GM19099 (cell line): ENCODE measurements around the gene PDE4B.
A peak's percentile ranks its signal among the peaks of the same experiment; 100 is the strongest.

Source experiments
- POLR2A ChIP-seq: IDR thresholded peaks from 3 replicates; pipeline ENCODE4 v1.6.1; 2011; ENCODE audit warnings: low read depth; ENCODE audit not compliant: insufficient read length; ENCODE audit errors: extremely low read depth

Gene PDE4B

DNA sequence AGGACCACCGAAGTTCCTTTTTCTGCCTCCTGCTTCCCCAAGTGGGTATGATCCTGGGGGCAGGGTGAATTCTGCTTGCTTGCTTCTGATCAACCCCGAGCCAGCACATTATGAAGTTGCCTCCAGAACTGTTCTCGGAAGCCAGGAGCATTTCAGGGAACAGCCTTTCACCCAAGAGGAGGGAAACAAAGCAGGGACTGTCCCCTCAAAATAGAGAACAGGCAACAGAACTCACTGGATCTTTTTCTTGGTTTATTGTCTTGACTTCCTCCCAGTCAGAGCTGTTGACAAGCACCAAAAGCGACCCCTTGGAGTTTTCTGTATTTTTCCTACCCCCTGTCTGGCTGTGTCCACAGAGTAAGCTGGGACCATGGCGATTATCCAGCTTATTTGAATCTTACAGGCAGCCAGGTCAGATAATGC, 482.9 kb downstream of the PDE4B start:
- TF ChIP-seq POLR2A: no peak

GRCh38 chr1:66276218-66276617, 483.5 kb downstream of the PDE4B start:
- no peak for TF ChIP-seq POLR2A

DNA sequence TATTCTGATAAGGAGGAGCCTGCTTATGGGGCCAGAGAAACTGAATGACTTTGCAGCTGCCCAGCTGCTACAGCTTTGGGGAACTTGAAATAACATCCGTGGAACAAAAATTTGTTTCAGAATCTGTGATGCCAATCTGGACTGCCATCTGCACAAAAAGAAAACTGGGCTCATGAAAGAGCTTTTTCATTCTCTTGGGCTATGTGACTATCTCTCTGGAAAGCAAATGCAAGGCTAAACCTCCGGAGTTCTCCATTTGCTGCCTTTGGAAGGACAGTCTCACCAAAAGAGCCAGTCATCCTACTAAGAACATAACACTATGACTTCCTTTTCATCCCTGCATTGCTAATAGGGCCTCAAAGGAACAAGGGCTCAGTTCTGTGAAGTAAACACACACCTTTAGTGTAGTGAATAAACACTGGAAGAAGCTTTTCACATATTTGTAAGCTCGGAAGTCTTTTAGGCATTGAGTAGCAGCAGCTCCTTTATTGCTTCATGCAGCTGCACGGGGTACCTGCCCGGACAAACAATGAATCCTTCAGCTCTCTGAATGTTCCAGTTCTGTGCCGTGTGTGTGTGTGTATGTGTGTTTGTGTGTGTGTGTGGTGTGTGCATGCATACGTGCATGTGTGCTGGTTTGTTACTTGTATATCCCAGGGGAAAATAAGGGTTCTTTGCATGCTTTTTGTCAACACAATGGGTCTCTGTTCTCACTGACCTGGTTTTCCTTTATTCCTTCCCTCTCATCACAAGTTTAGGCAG, 485.7 kb downstream of the PDE4B start:
- TF ChIP-seq POLR2A: no peak

DNA sequence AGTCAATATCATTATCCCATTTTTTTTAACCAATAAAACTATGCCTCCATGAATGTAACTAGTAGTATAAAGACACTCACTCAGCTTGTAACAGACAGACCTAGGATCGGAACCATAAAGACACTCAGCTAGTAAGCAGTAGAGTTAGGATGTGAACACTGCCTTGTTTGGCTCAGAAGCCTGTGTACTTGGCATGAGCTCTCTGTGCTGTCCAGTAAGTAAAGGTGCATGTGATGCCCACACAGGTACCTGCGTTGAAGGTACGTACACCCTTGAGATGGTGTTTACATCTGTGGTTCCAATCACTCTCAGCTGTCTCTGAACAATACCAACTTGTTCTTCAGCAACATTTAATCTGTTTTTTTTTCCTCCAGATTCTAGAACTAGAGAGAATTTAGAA, 489.1 kb downstream of the PDE4B start:
- peak; percentile 13 for TF ChIP-seq POLR2A

- TF ChIP-seq POLR2A: peak; percentile 48
These were observed 489.7 kb downstream of the PDE4B start for GRCh38 chr1:66282343-66282852.

DNA sequence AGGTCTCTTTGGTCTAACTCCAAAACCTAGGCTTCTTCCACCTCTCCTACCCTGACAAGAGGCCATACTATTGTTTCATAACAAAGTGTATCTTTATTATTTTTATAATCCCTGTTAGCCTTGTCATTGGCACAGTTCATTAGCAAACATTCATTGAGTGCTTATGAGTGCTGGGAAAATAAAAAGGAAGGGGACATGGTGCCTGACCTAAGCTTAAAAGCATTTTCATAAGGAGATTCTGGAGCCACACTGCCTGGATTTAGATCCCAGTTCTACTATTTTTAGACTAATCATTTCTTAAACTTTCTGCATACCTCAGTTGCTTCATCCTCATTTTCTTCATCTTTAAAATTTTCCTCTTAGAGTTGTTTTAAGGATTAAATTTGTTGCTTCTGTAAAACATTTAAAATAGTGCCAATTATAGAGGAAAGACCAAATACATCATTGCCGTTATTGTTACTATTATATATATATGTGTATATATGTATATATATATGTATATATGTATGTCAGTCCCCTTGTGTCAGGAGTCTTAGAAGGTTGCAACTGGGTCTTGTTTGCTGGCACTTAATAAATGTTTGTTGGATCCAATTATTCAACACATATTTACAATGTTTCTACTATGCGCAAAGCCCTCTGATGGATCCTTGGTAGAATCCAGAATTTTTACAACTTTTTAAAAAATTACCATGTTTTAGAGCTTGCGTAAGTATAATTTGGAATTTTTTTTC, 490.4 kb downstream of the PDE4B start:
- TF ChIP-seq POLR2A: no peak

- no peak for TF ChIP-seq POLR2A
These were observed 490.9 kb downstream of the PDE4B start for GRCh38 chr1:66283622-66284041.

GRCh38 chr1:66284746-66285145, 492.1 kb downstream of the PDE4B start:
- no peak for TF ChIP-seq POLR2A

DNA sequence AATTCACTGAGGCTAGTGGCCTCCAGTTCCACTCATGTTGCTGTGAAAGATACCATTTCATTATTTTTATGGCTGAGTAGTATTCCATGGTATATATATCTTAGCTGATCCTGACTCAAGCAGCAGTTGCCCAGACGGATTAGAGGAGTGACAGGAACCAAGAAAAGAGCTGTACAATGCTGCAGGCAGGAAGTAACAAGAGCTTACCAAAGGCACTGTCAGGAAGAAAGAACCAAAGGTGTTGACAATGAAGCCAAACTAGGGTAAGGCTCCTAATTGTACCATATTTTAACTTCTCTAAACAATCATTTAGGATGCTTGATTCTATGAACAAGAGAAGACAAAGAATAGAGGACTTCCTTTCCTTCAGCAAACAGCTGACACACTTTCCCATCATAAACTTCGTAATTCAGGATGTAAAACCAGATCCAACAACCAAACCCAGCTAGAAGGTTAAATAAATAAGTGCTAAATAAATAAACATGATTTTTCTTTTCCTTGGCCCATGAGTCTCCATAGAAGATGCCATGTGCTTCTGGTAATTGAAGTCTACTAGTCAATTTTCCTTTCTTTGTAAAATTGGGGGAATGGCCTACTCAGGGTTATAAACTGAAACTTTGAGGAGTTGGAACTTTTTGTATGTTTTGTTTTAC, 493.0 kb downstream of the PDE4B start:
- TF ChIP-seq POLR2A: no peak

DNA sequence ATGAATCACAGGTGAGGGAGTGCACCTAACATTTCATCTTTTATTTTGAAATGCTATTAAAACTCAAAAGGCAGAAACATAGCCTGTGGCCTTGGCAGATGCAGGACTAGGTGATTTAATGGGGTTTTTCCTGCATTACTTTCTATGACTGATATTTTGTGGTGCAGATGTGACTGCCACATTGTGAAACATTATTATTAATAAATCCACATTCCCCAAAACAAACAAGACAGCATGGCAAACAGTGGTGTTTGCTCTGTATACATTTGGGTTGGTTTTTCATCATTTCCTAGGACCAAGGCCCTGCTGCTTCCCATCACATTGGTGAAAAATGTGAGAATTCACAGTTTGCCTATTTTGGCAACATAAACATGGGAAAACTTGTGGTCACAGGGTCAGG, 493.6 kb downstream of the PDE4B start:
- no peak for TF ChIP-seq POLR2A

DNA sequence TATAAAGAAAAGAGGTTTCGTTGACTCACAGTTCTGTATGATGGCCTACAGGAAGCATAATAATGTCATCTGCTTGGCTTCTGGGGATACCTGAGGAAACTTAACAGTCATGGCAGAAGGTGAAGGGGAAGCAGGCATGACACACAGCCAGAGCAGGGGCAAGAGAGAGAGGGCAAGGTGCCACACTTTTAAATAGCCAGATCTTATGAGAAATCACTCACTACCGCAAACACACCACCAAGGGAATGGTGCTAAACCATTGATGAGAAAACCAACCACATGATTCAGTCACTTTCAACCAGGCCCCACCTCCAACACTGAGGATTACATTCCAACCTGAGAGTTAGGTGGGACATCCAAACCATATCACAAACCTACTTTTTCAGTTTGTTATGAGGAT, 495.4 kb downstream of the PDE4B start:
- TF ChIP-seq POLR2A: no peak

- no peak for TF ChIP-seq POLR2A
These were observed 498.3 kb downstream of the PDE4B start for GRCh38 chr1:66290761-66291530.

DNA sequence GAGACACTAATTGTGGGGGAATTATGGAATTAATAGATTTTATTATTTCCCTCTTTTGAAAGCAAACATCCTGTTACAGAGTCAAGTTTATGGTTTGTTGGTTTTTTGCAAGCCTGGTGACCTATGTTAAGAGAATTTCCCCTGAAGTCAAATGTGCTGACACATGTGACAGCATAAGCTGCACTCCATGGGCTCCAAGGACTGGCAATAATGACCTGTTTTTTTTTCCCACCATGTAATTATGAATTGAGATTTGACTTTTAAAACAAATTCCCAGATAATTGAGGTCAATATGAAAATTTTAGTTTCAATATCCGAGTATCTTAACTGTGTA, 498.8 kb downstream of the PDE4B start:
- TF ChIP-seq POLR2A: no peak

GRCh38 chr1:66292305-66292704, 499.6 kb downstream of the PDE4B start:
- TF ChIP-seq POLR2A: no peak

- no peak for TF ChIP-seq POLR2A
These were observed 500.2 kb downstream of the PDE4B start for GRCh38 chr1:66292944-66293343.
